ENCODE data around the gene IMMP2L. TPM values are rescaled to one million over a fixed set of nuclear protein-coding genes. Genes with fewer than 3 reads are reported as not detected.
A peak's percentile ranks its signal among the peaks of the same experiment; 100 is the strongest.

The IMMP2L gene
- total and polyA plus RNA-seq, 2 experiments from 2014 or later: 10.1 to 10.4 TPM

DNA sequence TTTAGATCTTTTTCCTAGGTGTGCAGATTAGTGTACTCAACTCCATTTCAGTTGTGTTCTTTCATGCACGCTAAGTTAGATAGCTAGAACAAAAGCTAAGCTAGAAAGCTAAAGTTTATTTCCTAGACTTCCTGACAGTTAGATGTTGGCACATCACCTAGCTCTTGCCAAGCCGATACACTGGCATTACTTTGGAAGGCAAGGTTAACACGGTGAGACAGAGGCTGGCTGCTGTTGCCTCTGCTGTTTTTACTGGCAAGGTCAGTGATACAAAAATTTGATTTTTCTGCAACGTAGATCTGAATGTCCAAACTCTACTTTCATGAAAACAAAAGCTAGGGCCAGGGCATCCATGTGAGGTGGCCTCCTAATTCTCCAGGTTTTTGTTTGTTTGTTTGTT is 203.4 kb downstream of the IMMP2L start:
- Histone ChIP-seq H3K4me2 (ENCODE audit: unreplicated experiment) (no peak overlapping the region), H3K27ac (no peak overlapping the region), H2AFZ (no peak overlapping the region), H3K36me3 (ENCODE audit: low read depth) (no peaks in the 10 kb centered on the region), H3K9me2 (ENCODE audit: insufficient read depth) (no peaks in the 10 kb centered on the region; the same call in 1 of the 2 replicates), H3K4me3 (no peak overlapping the region), H3F3A (ENCODE audit: insufficient read depth) (peaks cover 11% of the 10 kb centered on the region), H3K79me2 (ENCODE audit: insufficient read depth) (no peaks in the 10 kb centered on the region), H3K9me3 (ENCODE audit: low read depth) (no peaks in the 10 kb centered on the region), H4K20me1 (ENCODE audit: insufficient read depth) (no peaks in the 10 kb centered on the region), H3K4me1 (ENCODE audit: insufficient read depth) (peaks cover 30% of the 10 kb centered on the region), H3K9ac (no peak overlapping the region), H3K27me3 (replicated peaks; ENCODE audit: insufficient read depth) (no peaks in the 10 kb centered on the region)
- no peak for DNase-seq
- in situ Hi-C loops (cut with MboI): no loop called here
- TF ChIP-seq EZH2 (IDR thresholded peaks at IDR 0.05; ENCODE audit: insufficient read depth, poor library complexity, severe bottlenecking): no peak
- TF ChIP-seq EZH2phosphoT487 (IDR thresholded peaks at IDR 0.05; ENCODE audit: insufficient read depth, low read depth): no peak
- WGBS, 2 experiments (ENCODE audit: low coverage in 1 of 2, low lambda C conversion rate in 2 of 2, missing lambda C conversion rate in 2 of 2): 83 to 94% methylated on average over 4 of the region's 4 CpGs

GRCh38 chr7:111357691-111358090 is 204.6 kb downstream of the IMMP2L start:
- Histone ChIP-seq H3F3A (ENCODE audit: insufficient read depth) (no peaks in the 10 kb centered on the region; the same call in 1 of the 2 replicates), H2AFZ (no peak overlapping the region), H3K79me2 (ENCODE audit: insufficient read depth) (no peaks in the 10 kb centered on the region), H4K20me1 (ENCODE audit: insufficient read depth) (no peaks in the 10 kb centered on the region), H3K36me3 (ENCODE audit: low read depth) (no peaks in the 10 kb centered on the region), H3K4me1 (ENCODE audit: insufficient read depth) (peaks cover 17% of the 10 kb centered on the region), H3K27ac (no peak overlapping the region), H3K4me2 (ENCODE audit: unreplicated experiment) (no peak overlapping the region), H3K4me3 (no peak overlapping the region), H3K27me3 (replicated peaks; ENCODE audit: insufficient read depth) (no peaks in the 10 kb centered on the region), H3K9me3 (ENCODE audit: low read depth) (no peaks in the 10 kb centered on the region), H3K9ac (no peak overlapping the region), H3K9me2 (ENCODE audit: insufficient read depth) (no peaks in the 10 kb centered on the region; the same call in 1 of the 2 replicates)
- in situ Hi-C loops (cut with MboI): no loop called here
- DNase-seq: peak; percentile 26
- TF ChIP-seq EZH2phosphoT487 (IDR thresholded peaks at IDR 0.05; ENCODE audit: insufficient read depth, low read depth): no peak
- TF ChIP-seq EZH2 (IDR thresholded peaks at IDR 0.05; ENCODE audit: insufficient read depth, poor library complexity, severe bottlenecking): no peak

GRCh38 chr7:111356941-111357340 is 205.4 kb downstream of the IMMP2L start:
- Histone ChIP-seq H3F3A (ENCODE audit: insufficient read depth) (no peaks in the 10 kb centered on the region), H3K36me3 (ENCODE audit: low read depth) (no peaks in the 10 kb centered on the region), H3K9me2 (ENCODE audit: insufficient read depth) (no peaks in the 10 kb centered on the region; the same call in 1 of the 2 replicates), H3K4me3 (no peak overlapping the region), H3K79me2 (ENCODE audit: insufficient read depth) (no peaks in the 10 kb centered on the region), H3K4me1 (ENCODE audit: insufficient read depth) (peaks cover 10% of the 10 kb centered on the region), H3K9me3 (ENCODE audit: low read depth) (no peaks in the 10 kb centered on the region), H3K27ac (no peak overlapping the region), H3K27me3 (replicated peaks; ENCODE audit: insufficient read depth) (no peaks in the 10 kb centered on the region), H2AFZ (no peak overlapping the region), H4K20me1 (ENCODE audit: insufficient read depth) (no peaks in the 10 kb centered on the region), H3K4me2 (ENCODE audit: unreplicated experiment) (no peak overlapping the region), H3K9ac (no peak overlapping the region)
- 97 to 99% methylated on average over 3 of the region's 3 CpGs for WGBS, 2 experiments (ENCODE audit: low coverage in 1 of 2, low lambda C conversion rate in 2 of 2, missing lambda C conversion rate in 2 of 2)
- DNase-seq: peak; percentile 3
- in situ Hi-C loops (cut with MboI): no loop called here
- no peak for TF ChIP-seq EZH2phosphoT487 (IDR thresholded peaks at IDR 0.05; ENCODE audit: insufficient read depth, low read depth)
- TF ChIP-seq EZH2 (IDR thresholded peaks at IDR 0.05; ENCODE audit: insufficient read depth, poor library complexity, severe bottlenecking): no peak

GRCh38 chr7:111352319-111352718 is 210.0 kb downstream of the IMMP2L start:
- Histone ChIP-seq H3K9me2 (ENCODE audit: insufficient read depth) (no peaks in the 10 kb centered on the region; the same call in 1 of the 2 replicates), H3K36me3 (ENCODE audit: low read depth) (no peaks in the 10 kb centered on the region), H2AFZ (no peak overlapping the region), H3K27ac (no peak overlapping the region), H3F3A (ENCODE audit: insufficient read depth) (no peaks in the 10 kb centered on the region), H3K79me2 (ENCODE audit: insufficient read depth) (no peaks in the 10 kb centered on the region), H3K4me3 (no peak overlapping the region), H4K20me1 (ENCODE audit: insufficient read depth) (no peaks in the 10 kb centered on the region), H3K9me3 (ENCODE audit: low read depth) (no peaks in the 10 kb centered on the region), H3K4me2 (ENCODE audit: unreplicated experiment) (no peak overlapping the region), H3K4me1 (ENCODE audit: insufficient read depth) (peaks cover 1% of the 10 kb centered on the region; the same call in 1 of the 2 replicates), H3K27me3 (replicated peaks; ENCODE audit: insufficient read depth) (no peaks in the 10 kb centered on the region), H3K9ac (no peak overlapping the region)
- TF ChIP-seq EZH2phosphoT487 (IDR thresholded peaks at IDR 0.05; ENCODE audit: insufficient read depth, low read depth) (no peak), EZH2 (IDR thresholded peaks at IDR 0.05; ENCODE audit: insufficient read depth, poor library complexity, severe bottlenecking) (no peak)
- DNase-seq: no peak
- in situ Hi-C loops (cut with MboI): no loop called here
- 92 to 94% methylated on average over 1 of the region's 1 CpG for WGBS, 2 experiments (ENCODE audit: low coverage in 1 of 2, low lambda C conversion rate in 2 of 2, missing lambda C conversion rate in 2 of 2)

DNA sequence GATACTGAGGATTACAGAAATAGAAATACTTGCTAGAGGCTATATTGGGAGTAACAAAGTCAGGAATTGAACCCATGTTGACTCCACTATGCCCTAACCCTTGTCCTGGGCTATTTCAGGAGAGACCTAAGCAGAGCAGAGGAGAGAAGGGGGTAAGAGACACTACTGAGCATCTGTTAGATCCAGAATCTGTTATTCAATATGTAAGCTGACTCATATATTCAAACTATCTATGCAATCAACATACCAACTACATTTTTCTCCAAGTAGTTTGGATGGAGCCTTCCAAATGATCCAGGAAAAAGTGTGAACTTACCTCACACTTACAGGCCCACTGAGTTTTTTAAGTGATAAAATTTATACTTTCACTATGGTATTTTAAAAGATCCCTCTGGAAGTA is 216.1 kb downstream of the IMMP2L start:
- Histone ChIP-seq H3K9ac (no peak overlapping the region), H3K27ac (no peak overlapping the region), H3K4me3 (no peak overlapping the region), H3K4me1 (ENCODE audit: insufficient read depth) (no peaks in the 10 kb centered on the region), H4K20me1 (ENCODE audit: insufficient read depth) (no peaks in the 10 kb centered on the region), H3K9me3 (ENCODE audit: low read depth) (no peaks in the 10 kb centered on the region), H3K79me2 (ENCODE audit: insufficient read depth) (no peaks in the 10 kb centered on the region), H2AFZ (no peak overlapping the region), H3K9me2 (ENCODE audit: insufficient read depth) (0 out of 2 replicates have a peak, but pooled peaks cover 4% of the 10 kb centered on the region), H3K27me3 (replicated peaks; ENCODE audit: insufficient read depth) (no peaks in the 10 kb centered on the region), H3K36me3 (ENCODE audit: low read depth) (no peaks in the 10 kb centered on the region), H3F3A (ENCODE audit: insufficient read depth) (no peaks in the 10 kb centered on the region), H3K4me2 (ENCODE audit: unreplicated experiment) (no peak overlapping the region)
- in situ Hi-C loops (cut with MboI): loop anchor here (25.0 kb wide), 1 partner anchor 391 kb away; no protein-coding TSS in a partner anchor
- no peak for DNase-seq
- TF ChIP-seq EZH2 (IDR thresholded peaks at IDR 0.05; ENCODE audit: insufficient read depth, poor library complexity, severe bottlenecking) (no peak), EZH2phosphoT487 (IDR thresholded peaks at IDR 0.05; ENCODE audit: insufficient read depth, low read depth) (no peak)

Data from GM23248 (cell line).